ENCODE results near the gene P2RY6. TPM values are rescaled to one million over a fixed set of nuclear protein-coding genes. Genes with fewer than 3 reads are reported as not detected.

The P2RY6 gene
- total RNA-seq, 1 experiment from 2014 or later: not detected

DNA sequence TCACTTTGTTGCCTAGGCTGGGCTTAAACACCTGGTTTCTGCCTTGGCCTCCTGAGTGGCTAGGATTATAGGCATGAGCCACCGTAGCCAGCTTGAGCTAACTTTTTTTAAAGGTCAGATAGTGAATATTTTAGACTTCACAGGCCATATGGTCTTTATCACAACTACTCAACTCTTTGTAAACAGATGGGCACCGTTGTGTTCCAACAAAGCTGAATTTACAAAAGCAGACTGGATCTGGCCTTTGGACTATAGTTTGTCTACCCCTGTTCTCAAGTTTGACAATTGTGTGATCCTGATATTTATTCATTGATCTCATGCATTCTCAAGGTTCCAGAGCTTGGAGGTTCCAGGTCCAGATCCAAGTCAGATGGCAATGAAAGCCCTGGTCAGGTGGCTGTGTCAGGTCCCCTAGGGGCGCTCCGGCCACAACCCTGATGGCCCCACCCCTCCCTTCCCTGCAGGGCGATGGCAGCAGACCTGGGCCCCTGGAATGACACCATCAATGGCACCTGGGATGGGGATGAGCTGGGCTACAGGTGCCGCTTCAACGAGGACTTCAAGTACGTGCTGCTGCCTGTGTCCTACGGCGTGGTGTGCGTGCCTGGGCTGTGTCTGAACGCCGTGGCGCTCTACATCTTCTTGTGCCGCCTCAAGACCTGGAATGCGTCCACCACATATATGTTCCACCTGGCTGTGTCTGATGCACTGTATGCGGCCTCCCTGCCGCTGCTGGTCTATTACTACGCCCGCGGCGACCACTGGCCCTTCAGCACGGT lies 38.3 kb upstream of the P2RY6 start:
- Histone ChIP-seq H2BK20ac (ENCODE audit: low read depth, low read length, poor library complexity, severe bottlenecking) (no peak overlapping the region), H4K8ac (replicated peaks; ENCODE audit: insufficient read length, low read depth, low read length) (no peak overlapping the region), H3T11ph (ENCODE audit: low read length) (no peak overlapping the region), H2BK120ac (ENCODE audit: low read depth, low read length, poor library complexity, severe bottlenecking) (no peak overlapping the region), H4K5ac (ENCODE audit: insufficient read length, low read depth, low read length) (no peak overlapping the region), H3K23ac (ENCODE audit: insufficient read length, low read depth, low read length) (no peak overlapping the region), H3K4me1 (ENCODE audit: insufficient read depth, low read length) (peaks cover 2% of the 10 kb centered on the region; the same call in 1 of the 2 replicates), H3K18ac (ENCODE audit: insufficient read length, low read depth, low read length) (no peak overlapping the region), H2BK15ac (ENCODE audit: low read depth, low read length) (no peak overlapping the region), H4K20me1 (ENCODE audit: control insufficient read depth, insufficient read depth, insufficient read length) (no peaks in the 10 kb centered on the region), H3K9ac (ENCODE audit: extremely low read depth, insufficient read length, low read length) (no peak overlapping the region), H3K27me3 (ENCODE audit: insufficient read depth, low read length) (no peaks in the 10 kb centered on the region), H4K91ac (ENCODE audit: insufficient read length, low read depth, low read length) (no peak overlapping the region), H3K4ac (ENCODE audit: low read depth, low read length) (no peak overlapping the region), H2AK5ac (ENCODE audit: insufficient read length, low read length) (no peak overlapping the region), H3K56ac (ENCODE audit: insufficient read length, low read depth, low read length) (no peak overlapping the region), H3K14ac (ENCODE audit: insufficient read depth, low read length) (no peak overlapping the region; the same call in 1 of the 2 replicates), H3K23me2 (ENCODE audit: insufficient read length, low read depth, low read length, poor library complexity, severe bottlenecking) (no peaks in the 10 kb centered on the region), H3K79me2 (ENCODE audit: insufficient read depth, low read length) (no peaks in the 10 kb centered on the region), H2BK12ac (ENCODE audit: insufficient read length, low read depth, low read length) (no peak overlapping the region), H2AFZ (ENCODE audit: low read length) (no peak overlapping the region), H3K79me1 (ENCODE audit: insufficient read depth, low read depth, low read length, poor library complexity, severe bottlenecking) (no peaks in the 10 kb centered on the region), H2BK5ac (ENCODE audit: insufficient read length, low read length) (no peak overlapping the region), H3K9me3 (ENCODE audit: control insufficient read depth, low read depth, low read length) (no peaks in the 10 kb centered on the region), H3K4me2 (ENCODE audit: insufficient read depth, insufficient read length, low read length) (no peak overlapping the region), H3K27ac (ENCODE audit: insufficient read length, low read depth, low read length) (no peak overlapping the region)
- no CpG with 5 or more reads among the region's 23 CpGs for WGBS (ENCODE audit: extremely low coverage, insufficient read length, low lambda C conversion rate)
- no peaks in the 10 kb centered on the region; the same call in 1 of the 2 replicates for H3K27me3 Mint-ChIP-seq (ENCODE audit: low read depth)
- no peak for TF ChIP-seq CTCF (conservative IDR thresholded peaks at IDR 0.05)
- no peaks in the 10 kb centered on the region for H3K36me3 Mint-ChIP-seq (ENCODE audit: insufficient read depth in 1 of 3, low read depth in 3 of 3)
- H3K9me3 Mint-ChIP-seq: no peaks in the 10 kb centered on the region
- H3K4me1 Mint-ChIP-seq: peaks cover 9 to 15% of the 10 kb centered on the region in 2 experiments
- no peak overlapping the region for H3K4me3 Mint-ChIP-seq
- no peak overlapping the region for H3K27ac Mint-ChIP-seq
- DNase-seq: peak; percentile 29

Data from H9 (cell line).